ENCODE measurements around the gene HIVEP2.
A peak's percentile ranks its signal among the peaks of the same experiment; 100 is the strongest.

HIVEP2 gene

GRCh38 chr6:142857796-142858555 lies 87.0 kb downstream of the HIVEP2 start:
- no peak for DNase-seq

- DNase-seq, result no peak
Observed at GRCh38 chr6:142857233-142857761, 87.7 kb downstream of the HIVEP2 start.

GRCh38 chr6:142856624-142857232 lies 88.2 kb downstream of the HIVEP2 start:
- DNase-seq, result no peak

- no peak for DNase-seq
Observed at GRCh38 chr6:142855893-142856623, 88.9 kb downstream of the HIVEP2 start.

- no peak for DNase-seq
Observed at GRCh38 chr6:142854589-142855488, 90.1 kb downstream of the HIVEP2 start.

- peak; percentile 48 for DNase-seq
Observed at GRCh38 chr6:142853244-142854180, 91.5 kb downstream of the HIVEP2 start.

- DNase-seq, result no peak
Observed at GRCh38 chr6:142851601-142852000, 93.4 kb downstream of the HIVEP2 start.

GRCh38 chr6:142850679-142851423 lies 94.1 kb downstream of the HIVEP2 start:
- peak; percentile 48 for DNase-seq

- DNase-seq, result no peak
Observed at GRCh38 chr6:142848976-142849375, 96.0 kb downstream of the HIVEP2 start.

GRCh38 chr6:142848156-142848555 lies 96.8 kb downstream of the HIVEP2 start:
- DNase-seq, result no peak

GRCh38 chr6:142846883-142847287 lies 98.1 kb downstream of the HIVEP2 start:
- DNase-seq, result peak; percentile 97

GRCh38 chr6:142846459-142846831 lies 98.5 kb downstream of the HIVEP2 start:
- DNase-seq, result peak; percentile 43

GRCh38 chr6:142845624-142846458 lies 99.1 kb downstream of the HIVEP2 start:
- peak; percentile 82 for DNase-seq

GRCh38 chr6:142845143-142845571 lies 99.8 kb downstream of the HIVEP2 start:
- DNase-seq, result no peak

GRCh38 chr6:142844065-142844755 lies 100.8 kb downstream of the HIVEP2 start:
- no peak for DNase-seq

GRCh38 chr6:142843361-142843760 lies 101.6 kb downstream of the HIVEP2 start:
- no peak for DNase-seq

GRCh38 chr6:142842418-142843261 lies 102.3 kb downstream of the HIVEP2 start:
- DNase-seq, result no peak

GRCh38 chr6:142841915-142842314 lies 103.1 kb downstream of the HIVEP2 start:
- no peak for DNase-seq

All from NCI-H226 (cell line).